GM19035 (cell line): ENCODE measurements around the gene SMDT1.
"Not testable (repeated sequence)": the region's sequence is repeated elsewhere in the genome, so short reads cannot be mapped to it uniquely, and the experiment has no call there.

Source experiments
- ATAC-seq: cut with Tn5 transposase; IDR thresholded peaks from one replicate; pipeline ENCODE4 v1.9.1; 2021; ENCODE audit not compliant: unreplicated experiment

Gene SMDT1

GRCh38 chr22:42070517-42071422 lies 8.7 kb upstream of the SMDT1 start, which contains the start of gene NAGA:
Gene NAGA, minus strand, starts transcription at chr22:42070812. Its CDS starts 515 bp downstream, at chr22:42070297.
- ATAC-seq = peak; percentile 90

DNA sequence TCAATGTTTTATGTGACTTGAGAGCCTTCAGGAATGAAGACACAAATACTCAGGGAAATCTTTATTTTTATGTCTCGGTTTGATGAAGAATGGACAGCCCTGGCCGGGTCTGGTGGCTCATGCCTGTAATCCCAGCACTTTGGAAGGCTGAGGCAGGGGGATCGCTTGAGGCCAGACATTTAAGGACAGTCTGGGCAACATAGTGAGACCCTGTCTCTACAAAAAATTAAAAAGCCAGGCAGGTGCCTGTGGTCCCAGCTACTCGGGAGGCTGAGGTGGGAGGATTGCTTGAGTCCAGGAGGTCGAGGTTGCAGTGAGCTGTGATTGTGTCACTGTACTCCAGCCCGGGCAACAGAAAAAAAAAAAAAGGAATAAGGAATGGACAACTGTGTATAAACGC lies 8.0 kb upstream of the SMDT1 start:
- not testable (repeated sequence) for ATAC-seq

GRCh38 chr22:42072606-42073330 lies 6.7 kb upstream of the SMDT1 start:
- ATAC-seq = no peak

DNA sequence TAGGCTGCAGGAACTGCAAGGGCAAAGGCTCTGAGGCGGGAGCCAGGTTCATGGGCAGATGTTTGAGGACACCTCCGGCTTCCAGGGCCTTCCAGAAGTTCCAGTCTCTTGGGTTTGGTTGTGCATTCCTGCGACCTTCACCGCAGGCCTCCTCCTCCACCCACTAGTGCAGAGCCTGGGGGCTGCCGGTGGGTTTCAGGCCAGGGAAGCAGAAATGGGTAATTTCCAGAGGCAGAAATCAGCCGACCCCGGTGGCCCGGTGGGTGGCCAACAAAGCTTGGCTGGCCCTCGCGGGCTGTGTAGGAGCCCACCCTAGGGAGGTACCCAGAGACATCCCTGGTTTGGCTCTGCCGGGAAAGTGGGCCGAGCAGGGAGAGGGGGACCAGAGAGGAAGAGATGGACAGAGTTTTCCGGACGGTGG lies 5.9 kb upstream of the SMDT1 start:
- ATAC-seq = no peak

GRCh38 chr22:42074132-42074811 lies 5.2 kb upstream of the SMDT1 start, which contains the start of gene PHETA2:
Gene PHETA2, plus strand, starts transcription at chr22:42074248. Its CDS starts 3,046 bp downstream, at chr22:42077294.
- ATAC-seq = no peak

GRCh38 chr22:42074846-42075676 lies 4.4 kb upstream of the SMDT1 start:
- ATAC-seq = no peak

DNA sequence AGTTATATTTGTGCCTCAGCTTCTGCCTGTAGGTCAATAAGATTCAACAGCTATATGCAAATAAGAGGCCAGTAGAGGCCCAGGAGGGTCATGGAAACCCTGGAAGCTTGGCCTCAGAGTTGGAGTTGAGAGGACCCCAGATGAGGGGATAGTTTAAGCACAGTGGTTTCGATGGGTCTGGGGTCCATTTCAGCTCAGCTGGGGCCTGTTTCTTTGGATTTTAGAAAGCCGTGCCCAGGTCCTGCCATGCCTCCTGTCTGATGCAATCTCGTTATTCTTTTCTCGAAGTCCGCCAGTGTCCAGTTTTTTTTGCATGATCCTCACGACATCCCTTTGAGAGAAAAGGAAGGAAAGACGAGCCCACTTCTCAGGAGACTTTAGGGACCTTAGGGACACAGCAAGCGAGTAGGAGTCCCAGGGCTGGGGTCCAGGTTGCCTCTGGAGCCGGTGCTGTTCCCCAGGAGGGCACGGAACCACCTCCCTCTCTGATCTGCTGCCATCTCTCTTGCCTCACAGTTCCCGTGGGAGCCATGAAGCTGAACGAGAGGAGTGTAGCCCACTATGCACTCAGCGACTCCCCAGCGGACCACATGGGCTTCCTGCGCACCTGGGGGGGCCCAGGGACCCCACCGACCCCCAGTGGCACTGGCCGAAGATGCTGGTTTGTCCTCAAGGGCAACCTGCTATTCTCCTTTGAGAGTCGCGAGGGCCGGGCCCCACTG lies 2.6 kb upstream of the SMDT1 start:
- no peak for ATAC-seq

DNA sequence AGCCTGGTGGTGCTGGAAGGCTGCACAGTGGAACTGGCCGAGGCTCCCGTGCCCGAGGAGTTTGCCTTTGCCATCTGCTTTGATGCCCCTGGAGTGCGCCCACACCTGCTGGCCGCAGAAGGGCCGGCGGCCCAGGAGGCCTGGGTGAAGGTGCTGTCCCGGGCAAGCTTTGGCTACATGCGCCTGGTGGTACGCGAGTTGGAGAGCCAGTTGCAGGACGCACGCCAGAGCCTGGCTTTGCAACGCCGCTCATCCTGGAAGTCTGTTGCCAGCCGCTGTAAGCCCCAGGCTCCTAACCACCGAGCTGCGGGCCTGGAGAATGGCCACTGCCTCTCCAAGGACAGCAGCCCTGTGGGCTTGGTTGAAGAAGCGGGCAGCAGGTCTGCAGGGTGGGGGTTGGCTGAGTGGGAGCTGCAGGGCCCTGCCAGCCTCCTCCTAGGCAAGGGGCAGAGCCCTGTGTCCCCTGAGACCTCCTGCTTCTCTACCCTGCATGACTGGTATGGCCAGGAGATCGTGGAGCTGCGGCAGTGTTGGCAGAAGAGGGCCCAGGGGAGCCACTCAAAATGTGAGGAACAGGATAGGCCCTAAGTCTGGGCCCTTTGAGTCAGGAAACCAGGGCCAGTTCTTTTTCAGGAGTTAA lies 1.9 kb upstream of the SMDT1 start:
- no peak for ATAC-seq

DNA sequence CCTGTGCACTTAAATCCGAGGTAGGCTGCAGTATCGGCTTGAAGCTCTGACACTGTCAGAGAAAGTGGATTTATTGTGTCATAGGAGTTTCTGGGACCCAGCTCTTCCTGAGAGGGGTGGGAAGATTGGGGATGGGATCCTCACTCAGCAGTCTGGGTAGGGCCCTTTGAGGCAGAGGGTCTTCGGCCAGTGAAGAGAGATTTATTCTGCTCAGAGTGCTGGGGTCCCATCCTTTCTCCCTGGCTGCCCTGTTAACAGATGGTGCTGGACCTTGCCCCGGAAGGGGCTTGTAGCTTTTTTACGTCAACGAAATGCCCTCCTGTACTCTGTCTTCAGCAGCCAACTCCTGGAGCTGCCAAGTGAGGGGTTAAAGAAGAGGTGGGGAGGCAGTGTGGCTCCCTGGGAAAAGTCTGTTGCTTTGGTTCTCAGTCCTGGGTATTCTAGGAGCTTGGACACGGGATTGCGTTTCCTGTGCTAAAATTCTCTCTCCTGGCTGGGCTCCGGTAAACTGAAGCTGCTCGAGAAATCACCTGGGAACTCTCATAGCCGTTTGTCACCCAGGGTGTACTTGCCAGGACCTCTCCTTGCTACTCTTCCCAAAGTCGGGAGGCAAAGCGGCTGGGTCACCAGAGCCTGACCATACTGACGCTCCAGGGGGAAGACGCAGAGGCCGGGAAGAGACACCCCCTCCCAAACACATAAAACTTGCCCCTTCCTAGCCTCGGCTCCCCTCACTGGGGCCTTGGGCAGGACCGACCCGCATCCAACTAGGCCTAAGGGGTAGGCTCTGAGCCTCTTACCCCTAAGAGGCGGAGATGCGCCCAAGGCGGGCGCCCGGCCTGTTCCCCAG lies 806 bp upstream of the SMDT1 start:
- ATAC-seq = no peak

DNA sequence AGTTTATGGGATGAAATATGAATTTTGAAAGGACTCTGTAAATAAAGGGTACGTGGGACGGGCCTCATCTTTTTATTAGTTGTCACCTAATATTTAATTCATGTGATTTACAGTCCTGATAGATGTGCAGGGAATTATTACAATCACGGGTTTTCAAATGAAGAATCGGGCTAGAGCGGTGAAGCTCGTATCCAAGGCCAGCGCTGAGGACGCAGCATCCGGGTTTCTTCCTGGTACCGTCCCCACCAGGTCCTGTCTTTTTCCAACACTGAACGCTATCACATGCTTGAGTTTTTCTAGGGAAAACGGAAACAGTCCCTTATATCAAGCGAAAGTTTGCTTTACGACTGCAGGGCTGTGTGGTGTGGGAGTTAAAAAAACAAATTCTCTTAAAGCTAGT lies 787 bp downstream of the SMDT1 start:
- no peak for ATAC-seq

- ATAC-seq = no peak
Observed at GRCh38 chr22:42083119-42083518, 3.6 kb downstream of the SMDT1 start.

- no peak for ATAC-seq
Observed at GRCh38 chr22:42084874-42085273, 5.4 kb downstream of the SMDT1 start.

GRCh38 chr22:42086051-42086450 lies 6.6 kb downstream of the SMDT1 start:
- ATAC-seq = no peak

DNA sequence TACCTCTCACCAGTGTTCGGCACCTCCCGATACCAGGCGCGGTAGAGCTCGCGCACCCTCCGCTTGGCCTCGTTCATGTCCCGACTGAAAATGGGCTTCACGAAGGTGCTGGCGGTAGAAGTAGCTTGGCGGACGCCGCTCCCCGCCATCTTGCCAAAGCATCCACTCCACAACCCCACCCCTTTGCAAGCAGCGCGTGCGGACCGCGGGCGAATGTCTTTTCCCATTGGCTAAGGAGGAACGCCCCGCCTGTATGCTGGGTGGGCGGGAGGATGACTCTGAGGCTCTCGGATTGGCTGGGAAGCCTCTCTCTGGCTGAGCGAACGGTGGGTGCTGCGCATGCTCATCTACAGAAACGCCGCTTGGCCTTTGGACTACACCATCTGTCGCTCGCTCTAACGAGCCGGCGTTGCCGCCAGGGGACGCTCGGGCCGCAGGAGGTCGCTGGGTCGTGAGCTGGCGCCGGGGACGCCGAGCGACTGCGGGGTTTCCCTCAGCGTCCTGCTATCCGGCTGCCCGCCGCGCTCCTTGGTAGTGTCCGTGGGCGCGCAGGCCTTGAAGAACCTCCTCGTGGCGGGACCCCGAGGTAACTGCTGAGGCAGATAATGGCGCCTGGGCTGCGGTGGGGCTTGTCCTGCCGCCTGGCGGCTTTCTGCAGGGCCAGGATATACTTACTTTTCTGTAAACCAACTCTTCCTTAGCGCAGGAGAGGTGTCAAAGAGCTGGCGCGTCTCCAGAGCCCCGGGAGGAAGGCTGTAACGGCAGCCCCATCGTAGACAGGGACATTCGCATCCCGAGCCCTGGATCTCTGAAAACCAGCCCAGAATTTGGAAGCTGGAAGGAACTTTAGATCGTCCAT lies 11.3 kb downstream of the SMDT1 start, which contains the start of gene NDUFA6:
Gene NDUFA6, minus strand, starts transcription at position 177 of the 859 bp plus-strand sequence. Its CDS starts 28 bp downstream, at position 149.
- peak; percentile 96 for ATAC-seq

- ATAC-seq = no peak
Observed at GRCh38 chr22:42091455-42091782, 11.9 kb downstream of the SMDT1 start.

- ATAC-seq = no peak
Observed at GRCh38 chr22:42101199-42101598, 21.7 kb downstream of the SMDT1 start.

GRCh38 chr22:42104332-42104860 lies 24.9 kb downstream of the SMDT1 start:
- not testable (repeated sequence) for ATAC-seq
